Measurements from ENCODE around the gene ARL4C.
"Not testable (repeated sequence)": the region's sequence is repeated elsewhere in the genome, so short reads cannot be mapped to it uniquely, and the experiment has no call there.

Gene ARL4C

GRCh38 chr2:234463626-234464290 is 33.1 kb downstream of the ARL4C start:
- ChIA-PET CTCF (interaction anchor here (1.4 kb wide), 1 partner anchor 328 kb away, joined by 4 read pairs; no protein-coding TSS in a partner anchor), POLR2A (ENCODE audit: low non-redundant PET) (no interaction called here)
- TF ChIP-seq, protein P1, sequence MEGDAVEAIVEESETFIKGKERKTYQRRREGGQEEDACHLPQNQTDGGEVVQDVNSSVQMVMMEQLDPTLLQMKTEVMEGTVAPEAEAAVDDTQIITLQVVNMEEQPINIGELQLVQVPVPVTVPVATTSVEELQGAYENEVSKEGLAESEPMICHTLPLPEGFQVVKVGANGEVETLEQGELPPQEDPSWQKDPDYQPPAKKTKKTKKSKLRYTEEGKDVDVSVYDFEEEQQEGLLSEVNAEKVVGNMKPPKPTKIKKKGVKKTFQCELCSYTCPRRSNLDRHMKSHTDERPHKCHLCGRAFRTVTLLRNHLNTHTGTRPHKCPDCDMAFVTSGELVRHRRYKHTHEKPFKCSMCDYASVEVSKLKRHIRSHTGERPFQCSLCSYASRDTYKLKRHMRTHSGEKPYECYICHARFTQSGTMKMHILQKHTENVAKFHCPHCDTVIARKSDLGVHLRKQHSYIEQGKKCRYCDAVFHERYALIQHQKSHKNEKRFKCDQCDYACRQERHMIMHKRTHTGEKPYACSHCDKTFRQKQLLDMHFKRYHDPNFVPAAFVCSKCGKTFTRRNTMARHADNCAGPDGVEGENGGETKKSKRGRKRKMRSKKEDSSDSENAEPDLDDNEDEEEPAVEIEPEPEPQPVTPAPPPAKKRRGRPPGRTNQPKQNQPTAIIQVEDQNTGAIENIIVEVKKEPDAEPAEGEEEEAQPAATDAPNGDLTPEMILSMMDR (conservative IDR thresholded peaks at IDR 0.05; ENCODE audit: low read depth), result no peak
- peak; percentile 84 for DNase-seq (ENCODE audit: low spot score)
- peak overlapping the region; percentile 57 for H3K27ac ChIP-seq

DNA sequence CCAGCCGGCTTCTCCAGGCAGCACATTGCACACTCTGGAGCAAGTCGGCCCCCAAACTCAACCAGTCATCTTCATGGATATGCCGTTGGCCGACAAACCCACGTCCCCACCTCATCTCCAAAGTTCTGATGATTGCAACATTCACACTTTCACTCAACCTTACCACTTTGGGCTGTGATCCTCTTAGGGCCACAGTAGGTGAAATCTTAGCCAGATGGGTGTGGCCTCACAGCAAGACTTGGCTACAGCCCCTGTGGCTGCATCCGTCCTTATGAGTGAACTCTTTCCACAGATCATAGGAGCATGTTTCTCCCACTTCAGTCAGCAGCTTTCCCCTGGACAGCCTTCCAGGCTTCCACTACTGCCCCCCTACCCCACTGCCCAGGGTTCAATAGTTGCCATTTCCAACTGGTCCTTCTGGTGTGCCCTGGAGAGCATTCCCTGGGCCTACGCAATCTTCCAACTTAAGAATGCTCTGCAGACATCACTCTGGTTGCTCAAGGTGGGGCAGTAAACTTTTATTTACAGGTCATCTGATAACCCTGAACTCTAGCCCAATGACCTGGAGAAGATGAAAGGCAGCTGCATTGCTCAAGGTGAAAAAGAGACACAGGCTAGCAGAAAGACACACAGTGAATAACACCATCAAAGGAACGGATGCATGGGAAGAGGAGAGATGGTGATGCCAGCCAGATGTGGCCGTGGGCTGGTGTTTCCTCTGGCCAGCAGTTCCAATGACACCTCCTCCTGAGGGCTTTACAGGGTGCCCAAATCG is 34.5 kb downstream of the ARL4C start:
- TF ChIP-seq, protein P1 (conservative IDR thresholded peaks at IDR 0.05; ENCODE audit: low read depth), result no peak
- CTCF ChIA-PET, result no interaction called here
- POLR2A ChIA-PET (ENCODE audit: low non-redundant PET), result no interaction called here
- H3K27ac ChIP-seq, result no peak overlapping the region
- no peak for DNase-seq (ENCODE audit: low spot score)

- no peak overlapping the region for H3K27ac ChIP-seq
- ChIA-PET CTCF (no interaction called here), POLR2A (ENCODE audit: low non-redundant PET) (no interaction called here)
- TF ChIP-seq, protein P1 (conservative IDR thresholded peaks at IDR 0.05; ENCODE audit: low read depth), result no peak
- DNase-seq (ENCODE audit: low spot score), result no peak
Observed at GRCh38 chr2:234459401-234460009, 37.4 kb downstream of the ARL4C start.

DNA sequence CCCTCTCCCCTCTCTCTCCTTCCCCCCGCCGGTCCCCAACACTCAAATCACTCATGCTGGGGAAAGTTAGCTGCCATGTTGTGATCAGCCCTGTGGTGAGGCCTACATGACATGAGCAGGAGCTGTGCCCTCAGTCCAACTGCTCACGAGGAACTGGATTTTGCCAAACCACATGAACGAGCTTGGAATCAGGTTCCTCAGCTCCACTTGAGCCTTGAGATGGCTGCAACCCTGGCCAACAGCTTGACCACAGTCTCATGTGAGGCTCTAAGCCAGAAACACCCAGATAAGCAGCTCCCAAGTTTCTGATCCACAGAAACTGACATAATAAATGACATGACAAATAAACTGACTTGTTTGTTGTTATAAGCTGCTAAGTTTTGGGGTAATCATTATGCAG is 38.4 kb downstream of the ARL4C start:
- DNase-seq (ENCODE audit: low spot score), result no peak
- ChIA-PET CTCF (no interaction called here), POLR2A (ENCODE audit: low non-redundant PET) (no interaction called here)
- no peak overlapping the region for H3K27ac ChIP-seq
- TF ChIP-seq, protein P1 (conservative IDR thresholded peaks at IDR 0.05; ENCODE audit: low read depth), result no peak

GRCh38 chr2:234457421-234457820 is 39.5 kb downstream of the ARL4C start:
- POLR2A ChIA-PET (ENCODE audit: low non-redundant PET), result no interaction called here
- DNase-seq (ENCODE audit: low spot score), result no peak
- H3K27ac ChIP-seq, result no peak overlapping the region
- CTCF ChIA-PET, result no interaction called here
- TF ChIP-seq, protein P1 (conservative IDR thresholded peaks at IDR 0.05; ENCODE audit: low read depth), result no peak

- CTCF ChIA-PET; H3K27ac ChIP-seq; DNase-seq (ENCODE audit: low spot score): not testable (repeated sequence)
- POLR2A ChIA-PET (ENCODE audit: low non-redundant PET), result interaction anchor here (0.6 kb wide), 1 partner anchor 34 kb away, joined by 6 read pairs; no protein-coding TSS in a partner anchor
Observed at GRCh38 chr2:234455246-234455645, 41.6 kb downstream of the ARL4C start.

Data from RWPE1 (cell line).